NB4 (cell line): ENCODE data around the gene DDX21.
A peak's percentile ranks its signal among the peaks of the same experiment; 100 is the strongest.

Experiments
- DNase-seq: peaks from one replicate; pipeline ENCODE4 v3.0.0; 2010; ENCODE audit warnings: low read depth
- H3K4me3 ChIP-seq: one replicate; pipeline ENCODE4 v1.5.1; 2011; ENCODE audit warnings: mild to moderate bottlenecking, low read depth, low read length, moderate library complexity
- CTCF ChIP-seq: IDR thresholded peaks from one replicate; pipeline ENCODE4 v1.5.1; 2012; ENCODE audit warnings: low read depth, low read length
- MAX ChIP-seq: IDR thresholded peaks from 2 replicates; pipeline ENCODE4 v1.6.1; 2011; ENCODE audit warnings: low read depth, low read length
- MYC ChIP-seq: IDR thresholded peaks from 2 replicates; pipeline ENCODE4 v1.6.1; 2011; ENCODE audit warnings: low read depth, low read length
- POLR2A ChIP-seq: IDR thresholded peaks from 2 replicates; pipeline ENCODE4 v1.6.1; 2011; ENCODE audit warnings: mild to moderate bottlenecking; ENCODE audit not compliant: insufficient read length; ENCODE audit errors: extremely low read depth

Gene DDX21

GRCh38 chr10:69014171-69014570 is 58.2 kb downstream of the DDX21 start:
- DNase-seq: peak; percentile 44
- TF ChIP-seq MYC (no peak), POLR2A (no peak), MAX (no peak), CTCF (no peak)
- no peak overlapping the region for H3K4me3 ChIP-seq

- H3K4me3 ChIP-seq: no peak overlapping the region
- DNase-seq: no peak
- no peak for TF ChIP-seq CTCF
- TF ChIP-seq MAX: no peak
- TF ChIP-seq MYC: no peak
- TF ChIP-seq POLR2A: no peak
Observed at GRCh38 chr10:69018613-69019012, 62.6 kb downstream of the DDX21 start.

GRCh38 chr10:69022611-69023010 is 66.6 kb downstream of the DDX21 start:
- no peak overlapping the region for H3K4me3 ChIP-seq
- DNase-seq: no peak
- TF ChIP-seq MYC: no peak
- TF ChIP-seq CTCF: no peak
- no peak for TF ChIP-seq MAX
- no peak for TF ChIP-seq POLR2A

GRCh38 chr10:69025370-69025896 is 69.5 kb downstream of the DDX21 start:
- no peak for TF ChIP-seq CTCF
- no peak for TF ChIP-seq POLR2A
- TF ChIP-seq MYC: no peak
- no peak for TF ChIP-seq MAX
- DNase-seq: no peak
- H3K4me3 ChIP-seq: no peak overlapping the region

- TF ChIP-seq MAX: no peak
- no peak for TF ChIP-seq CTCF
- no peak for TF ChIP-seq POLR2A
- no peak for TF ChIP-seq MYC
- no peak overlapping the region for H3K4me3 ChIP-seq
- peak; percentile 23 for DNase-seq
Observed at GRCh38 chr10:69033256-69033655, 77.3 kb downstream of the DDX21 start.
